Mesenchymal stem cell (in vitro differentiated cells and primary cell): Measurements from ENCODE around the gene CBLIF.
A peak's percentile ranks its signal among the peaks of the same experiment; 100 is the strongest.

Source experiments
- DNase-seq: peaks from one replicate; pipeline ENCODE4 v3.0.0-alpha.2; 2013
- H2AFZ ChIP-seq: one replicate; pipeline ENCODE4 v1.6.1; 2013; ENCODE audit warnings: low read depth, mild to moderate bottlenecking, control low read depth, inconsistent platforms, low read length, moderate library complexity
- H2AK5ac ChIP-seq: 2 replicates; pipeline ENCODE4 v1.6.1; 2013; ENCODE audit warnings: low read length, moderate library complexity, mild to moderate bottlenecking, inconsistent platforms; ENCODE audit not compliant: severe bottlenecking
- H2BK120ac ChIP-seq: one replicate; pipeline ENCODE4 v1.6.1; 2013; ENCODE audit warnings: low read depth, mild to moderate bottlenecking, inconsistent platforms, low read length, moderate library complexity
- H2BK12ac ChIP-seq, 2 experiments: one replicate each; pipeline ENCODE4 v1.6.1; 2013; ENCODE audit warnings: inconsistent platforms in 2 of 2, low read length in 2 of 2, mild to moderate bottlenecking in 2 of 2, moderate library complexity in 2 of 2, control low read depth in 1 of 2
- H2BK15ac ChIP-seq: one replicate; pipeline ENCODE4 v1.6.1; 2013; ENCODE audit warnings: mild to moderate bottlenecking, low read depth, inconsistent platforms; ENCODE audit not compliant: poor library complexity, severe bottlenecking
- H2BK5ac ChIP-seq: 2 replicates; pipeline ENCODE4 v1.6.1; 2013; ENCODE audit warnings: low read depth, mild to moderate bottlenecking, low read length, control low read depth, inconsistent platforms; ENCODE audit not compliant: poor library complexity, severe bottlenecking
- H3K14ac ChIP-seq, 2 experiments: one replicate each; pipeline ENCODE4 v1.6.1; 2013; ENCODE audit warnings: inconsistent platforms in 2 of 2, low read length in 2 of 2, control low read depth in 1 of 2, mild to moderate bottlenecking in 1 of 2, moderate library complexity in 1 of 2
- H3K18ac ChIP-seq, 2 experiments: one replicate each; pipeline ENCODE4 v1.6.1; 2013; ENCODE audit warnings: inconsistent platforms in 2 of 2, low read length in 2 of 2, control low read depth in 1 of 2, low read depth in 1 of 2, mild to moderate bottlenecking in 1 of 2
- H3K23ac ChIP-seq, 2 experiments: one replicate each; pipeline ENCODE4 v1.6.1; 2013; ENCODE audit warnings: inconsistent platforms in 2 of 2, low read length in 2 of 2, mild to moderate bottlenecking in 2 of 2, moderate library complexity in 2 of 2, control low read depth in 1 of 2
- H3K27ac ChIP-seq: 2 replicates; pipeline ENCODE4 v1.5.1; 2013; ENCODE audit warnings: mild to moderate bottlenecking, moderate library complexity, low read length, control low read depth, inconsistent platforms; ENCODE audit not compliant: poor library complexity, severe bottlenecking
- H3K27me3 ChIP-seq, 2 experiments: 2 replicates each; pipeline versions ENCODE4 v1.6.1 to v1.7.0; 2013; ENCODE audit warnings: low read length in 2 of 2, mild to moderate bottlenecking in 2 of 2, moderate library complexity in 2 of 2, control low read depth in 1 of 2, inconsistent platforms in 1 of 2; ENCODE audit not compliant: control insufficient read depth in 1 of 2, insufficient read depth in 1 of 2
- H3K36me3 ChIP-seq, 2 experiments: 2 replicates each; pipeline versions ENCODE4 v1.6.1 to v1.7.0; 2013; ENCODE audit warnings: low read length in 2 of 2, control low read depth in 1 of 2, inconsistent platforms in 1 of 2, low read depth in 1 of 2, mild to moderate bottlenecking in 1 of 2; ENCODE audit not compliant: insufficient read depth in 2 of 2, control insufficient read depth in 1 of 2
- H3K4ac ChIP-seq, 2 experiments: one replicate each; pipeline ENCODE4 v1.6.1; 2013; ENCODE audit warnings: inconsistent platforms in 2 of 2, low read length in 2 of 2, mild to moderate bottlenecking in 2 of 2, moderate library complexity in 2 of 2, control low read depth in 1 of 2, low read depth in 1 of 2
- H3K4me1 ChIP-seq: 2 replicates; pipeline ENCODE4 v1.6.1; 2013; ENCODE audit warnings: low read depth, low read length, control low read depth; ENCODE audit not compliant: control insufficient read depth, insufficient read depth
- H3K4me2 ChIP-seq: 2 replicates; pipeline ENCODE4 v1.6.1; 2013; ENCODE audit warnings: low read length, mild to moderate bottlenecking, inconsistent platforms; ENCODE audit not compliant: poor library complexity, severe bottlenecking
- H3K4me3 ChIP-seq, 2 experiments: 2 replicates each; pipeline versions ENCODE4 v1.5.1 to v1.7.0; 2013; ENCODE audit warnings: low read length in 2 of 2, mild to moderate bottlenecking in 2 of 2, control low read depth in 1 of 2, low read depth in 1 of 2; ENCODE audit not compliant: insufficient read depth in 1 of 2
- H3K79me1 ChIP-seq: replicated peaks from 2 replicates; pipeline ENCODE4 v1.6.1; 2013; ENCODE audit warnings: mild to moderate bottlenecking, control low read depth, low read length, inconsistent platforms; ENCODE audit not compliant: poor library complexity, severe bottlenecking
- H3K9ac ChIP-seq: 2 replicates; pipeline ENCODE4 v1.7.0; 2013; ENCODE audit warnings: mild to moderate bottlenecking, low read length, moderate library complexity
- H3K9me3 ChIP-seq: 2 replicates; pipeline ENCODE4 v1.7.0; 2013; ENCODE audit warnings: mild to moderate bottlenecking, low read length; ENCODE audit not compliant: control insufficient read depth
- H4K8ac ChIP-seq: one replicate; pipeline ENCODE4 v1.6.1; 2013; ENCODE audit warnings: inconsistent platforms, mild to moderate bottlenecking, low read length, moderate library complexity
- H4K91ac ChIP-seq: one replicate; pipeline ENCODE4 v1.6.1; 2013; ENCODE audit warnings: mild to moderate bottlenecking, low read length, inconsistent platforms
- WGBS: methylation state at CpG from one replicate; pipeline ENCODE4 v1.1.7; 2013; ENCODE audit warnings: mixed read lengths; 5-methylcytosine and 5-hydroxymethylcytosine counted together

Gene CBLIF

GRCh38 chr11:59804061-59804460 is 41.2 kb downstream of the CBLIF start:
- no peak overlapping the region for H3K27ac ChIP-seq
- no peak overlapping the region for H3K4me3 ChIP-seq
- peaks cover 28 to 89% of the 10 kb centered on the region in 2 experiments for H3K36me3 ChIP-seq
- peaks cover 23% of the 10 kb centered on the region for H3K79me1 ChIP-seq
- H2BK120ac ChIP-seq, result no peak overlapping the region
- H3K4ac ChIP-seq, result no peak overlapping the region
- H3K27me3 ChIP-seq, result no peaks in the 10 kb centered on the region
- H3K23ac ChIP-seq, result no peak overlapping the region
- WGBS, result 100% methylated on average over 2 of the region's 2 CpGs
- no peak overlapping the region for H4K91ac ChIP-seq
- no peak overlapping the region for H2AFZ ChIP-seq
- no peak overlapping the region for H3K9ac ChIP-seq
- H3K4me2 ChIP-seq, result no peak overlapping the region
- no peak overlapping the region for H2BK15ac ChIP-seq
- no peaks in the 10 kb centered on the region for H3K9me3 ChIP-seq
- H4K8ac ChIP-seq, result no peak overlapping the region
- no peak overlapping the region for H2BK12ac ChIP-seq
- H3K18ac ChIP-seq, result no peak overlapping the region
- H3K14ac ChIP-seq, result no peak overlapping the region
- peaks cover 1% of the 10 kb centered on the region for H3K4me1 ChIP-seq
- no peak overlapping the region for H2BK5ac ChIP-seq
- H2AK5ac ChIP-seq, result no peak overlapping the region
- no peak for DNase-seq

- Histone ChIP-seq H2AFZ (no peak overlapping the region), H3K4me1 (peaks cover 1% of the 10 kb centered on the region), H3K14ac (no peak overlapping the region), H3K9me3 (no peaks in the 10 kb centered on the region), H2BK12ac (no peak overlapping the region), H3K4me2 (no peak overlapping the region), H2BK5ac (no peak overlapping the region), H2BK15ac (no peak overlapping the region), H3K27ac (no peak overlapping the region), H4K8ac (no peak overlapping the region), H2AK5ac (no peak overlapping the region), H3K18ac (no peak overlapping the region), H3K27me3 (no peaks in the 10 kb centered on the region), H3K23ac (no peak overlapping the region), H4K91ac (no peak overlapping the region), H2BK120ac (no peak overlapping the region), H3K9ac (no peak overlapping the region), H3K36me3 (peaks cover 30 to 82% of the 10 kb centered on the region in 2 experiments), H3K4me3 (no peak overlapping the region), H3K79me1 (peaks cover 23% of the 10 kb centered on the region), H3K4ac (no peak overlapping the region)
- peak; percentile 70 for DNase-seq
- 61% methylated on average over 4 of the region's 4 CpGs for WGBS
Observed at GRCh38 chr11:59802639-59803176, 42.6 kb downstream of the CBLIF start.

- WGBS, result 70% methylated on average over 5 of the region's 5 CpGs
- H2BK120ac ChIP-seq, result no peak overlapping the region
- H3K36me3 ChIP-seq, result peaks cover 29 to 82% of the 10 kb centered on the region in 2 experiments
- peak overlapping the region; percentile 27 for H3K9ac ChIP-seq
- no peak overlapping the region for H4K91ac ChIP-seq
- no peaks in the 10 kb centered on the region for H3K27me3 ChIP-seq
- no peak overlapping the region for H3K14ac ChIP-seq
- no peak overlapping the region for H4K8ac ChIP-seq
- no peak overlapping the region for H2BK5ac ChIP-seq
- DNase-seq, result no peak
- H3K27ac ChIP-seq, result peak overlapping the region; percentile 34
- no peak overlapping the region for H3K4me3 ChIP-seq
- no peak overlapping the region for H2AFZ ChIP-seq
- H2BK15ac ChIP-seq, result no peak overlapping the region
- H3K9me3 ChIP-seq, result no peaks in the 10 kb centered on the region
- peaks cover 21% of the 10 kb centered on the region for H3K79me1 ChIP-seq
- peak overlapping the region in 1 of 2 experiments; percentile 40 for H3K4ac ChIP-seq
- no peak overlapping the region for H2AK5ac ChIP-seq
- H3K18ac ChIP-seq, result no peak overlapping the region
- H3K4me1 ChIP-seq, result peaks cover 1% of the 10 kb centered on the region
- no peak overlapping the region for H3K23ac ChIP-seq
- H3K4me2 ChIP-seq, result no peak overlapping the region
- H2BK12ac ChIP-seq, result no peak overlapping the region
Observed at GRCh38 chr11:59801981-59802638, 43.2 kb downstream of the CBLIF start.

GRCh38 chr11:59801160-59801706 is 44.1 kb downstream of the CBLIF start:
- no peak overlapping the region for H2BK120ac ChIP-seq
- H2AK5ac ChIP-seq, result no peak overlapping the region
- no peak overlapping the region for H2BK5ac ChIP-seq
- H3K4me2 ChIP-seq, result no peak overlapping the region
- no peak overlapping the region for H3K14ac ChIP-seq
- no peak overlapping the region for H2BK12ac ChIP-seq
- no peaks in the 10 kb centered on the region for H3K27me3 ChIP-seq
- no peak overlapping the region for H3K23ac ChIP-seq
- no peak overlapping the region for H4K91ac ChIP-seq
- H3K4ac ChIP-seq, result no peak overlapping the region
- H3K9me3 ChIP-seq, result no peaks in the 10 kb centered on the region
- H3K36me3 ChIP-seq, result peaks cover 26 to 82% of the 10 kb centered on the region in 2 experiments
- no peak overlapping the region for H4K8ac ChIP-seq
- H3K18ac ChIP-seq, result no peak overlapping the region
- H3K27ac ChIP-seq, result no peak overlapping the region
- 88% methylated on average over 2 of the region's 2 CpGs for WGBS
- peaks cover 14% of the 10 kb centered on the region for H3K79me1 ChIP-seq
- H3K4me3 ChIP-seq, result no peak overlapping the region
- H3K4me1 ChIP-seq, result peaks cover 1% of the 10 kb centered on the region
- no peak overlapping the region for H2BK15ac ChIP-seq
- H3K9ac ChIP-seq, result peak overlapping the region; percentile 27
- no peak overlapping the region for H2AFZ ChIP-seq
- no peak for DNase-seq
